ELF-1 (cell line): ENCODE data around the gene ADPRHL1.
A peak's percentile ranks its signal among the peaks of the same experiment; 100 is the strongest.
"Not testable (repeated sequence)": the region's sequence is repeated elsewhere in the genome, so short reads cannot be mapped to it uniquely, and the experiment has no call there.

Source experiments
- DNase-seq: peaks from one replicate; pipeline ENCODE4 v3.0.0-alpha.2; 2016; ENCODE audit warnings: low read depth, low spot score

Gene ADPRHL1

DNA sequence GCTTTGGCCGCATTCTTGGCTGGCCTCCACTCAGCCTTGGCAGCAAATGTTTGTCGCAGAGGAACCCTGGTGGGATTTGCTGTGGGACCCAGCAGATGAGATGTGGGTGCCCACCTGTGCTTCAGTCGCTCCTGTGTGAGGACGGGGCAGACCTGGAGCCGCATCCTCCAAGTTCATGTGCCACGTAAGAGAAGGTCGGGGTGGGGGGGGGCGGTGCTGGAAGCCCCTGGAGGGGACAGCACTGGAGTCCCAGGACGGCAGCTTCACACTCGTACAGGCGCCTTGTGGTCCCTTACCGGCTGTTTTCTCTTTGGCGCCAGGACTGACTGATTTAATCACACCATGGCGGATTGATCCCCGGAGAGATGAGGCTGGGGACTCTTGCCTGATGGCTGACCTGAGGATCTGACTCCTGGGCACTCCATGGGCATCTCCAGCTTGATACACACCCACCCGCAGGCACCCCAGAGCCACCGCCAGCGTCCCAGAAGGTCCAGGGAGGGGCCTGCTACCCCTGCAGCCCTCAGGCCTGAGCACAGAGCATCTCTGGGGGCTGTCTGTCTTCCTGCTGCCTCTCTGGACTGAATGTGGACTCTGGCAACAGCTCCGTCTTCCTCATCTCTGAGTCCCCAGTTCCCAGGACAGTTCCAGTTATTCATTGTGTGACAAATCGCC, 79.3 kb downstream of the ADPRHL1 start:
- no peak for DNase-seq

DNA sequence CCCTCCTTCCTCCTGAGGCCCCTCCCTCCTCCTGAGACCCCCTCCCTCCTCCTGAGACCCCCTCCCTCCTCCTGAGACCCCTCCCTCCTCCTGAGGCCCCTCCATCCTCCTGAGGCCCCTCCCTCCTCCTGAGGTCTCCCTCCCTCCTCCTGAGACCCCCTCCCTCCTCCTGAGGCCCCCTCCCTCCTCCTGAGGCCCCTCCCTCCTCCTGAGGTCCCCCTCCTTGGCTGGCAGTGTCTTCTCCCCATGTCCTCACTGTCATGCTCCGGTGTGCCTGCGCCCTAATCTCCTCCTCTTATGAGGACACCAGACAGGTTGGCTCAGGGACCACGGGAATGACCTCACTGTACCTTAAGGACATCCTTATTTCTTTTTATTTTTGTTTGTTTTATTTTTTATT, 81.6 kb downstream of the ADPRHL1 start:
- not testable (repeated sequence) for DNase-seq

DNA sequence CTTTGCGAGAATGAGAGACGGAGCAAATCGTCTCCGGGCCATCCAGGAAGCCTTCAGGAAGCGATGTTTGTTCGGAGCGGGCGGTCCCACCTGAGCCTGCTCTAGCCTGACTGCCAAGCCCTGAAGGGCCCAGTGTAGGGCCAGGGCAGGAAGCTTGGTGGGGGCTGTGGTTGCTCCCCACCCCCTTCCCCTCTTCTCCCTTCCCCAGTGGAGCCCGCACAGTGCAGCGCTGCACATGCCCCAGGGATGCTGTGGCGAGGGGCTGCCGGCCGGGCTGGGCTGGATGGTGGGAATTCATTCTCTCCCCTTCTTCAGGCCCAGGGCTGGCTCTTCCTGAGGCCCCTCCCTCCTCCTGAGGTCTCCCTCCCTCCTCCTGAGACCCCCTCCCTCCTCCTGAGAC, 82.2 kb downstream of the ADPRHL1 start:
- no peak for DNase-seq

DNA sequence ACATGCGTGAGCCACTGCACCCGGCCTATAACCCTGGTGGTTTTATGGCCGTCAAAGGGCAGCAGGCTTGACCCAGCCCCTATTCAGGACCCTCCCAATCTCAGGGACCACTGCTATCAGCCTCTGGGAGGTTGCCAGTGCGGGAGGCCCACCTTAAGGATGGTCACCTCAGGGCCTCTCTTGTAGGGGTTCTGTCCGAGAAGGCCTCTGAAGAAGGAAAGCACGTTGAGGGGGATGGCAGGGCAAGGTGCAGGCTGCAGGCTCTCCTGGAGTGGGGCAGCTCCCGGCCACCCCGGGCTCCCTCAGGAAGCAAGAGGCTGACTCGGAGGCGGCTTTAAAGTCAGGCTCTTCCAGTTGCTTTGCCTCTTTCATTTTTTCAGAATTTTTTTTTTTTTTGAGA, 83.4 kb downstream of the ADPRHL1 start:
- no peak for DNase-seq

DNA sequence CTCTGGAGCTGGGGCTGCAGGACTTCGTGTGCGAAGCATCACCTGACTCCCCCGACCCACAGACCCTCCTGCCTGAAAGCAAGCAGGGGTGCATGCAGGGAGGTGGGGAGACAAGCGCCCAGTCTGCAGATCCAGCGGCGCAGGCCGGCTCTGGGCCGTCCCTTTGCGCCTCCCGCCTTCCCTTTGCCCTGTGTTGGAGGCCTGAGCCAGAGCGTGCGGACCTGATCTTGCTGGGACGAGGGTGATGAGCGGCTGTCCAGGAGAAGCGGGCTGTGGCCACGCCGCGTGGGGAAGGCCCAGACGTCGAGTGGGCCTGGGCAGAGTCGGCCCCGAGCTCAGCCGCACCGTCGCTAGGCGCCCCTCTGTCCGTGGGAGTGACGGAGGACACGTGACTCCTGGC, 84.1 kb downstream of the ADPRHL1 start:
- no peak for DNase-seq

DNA sequence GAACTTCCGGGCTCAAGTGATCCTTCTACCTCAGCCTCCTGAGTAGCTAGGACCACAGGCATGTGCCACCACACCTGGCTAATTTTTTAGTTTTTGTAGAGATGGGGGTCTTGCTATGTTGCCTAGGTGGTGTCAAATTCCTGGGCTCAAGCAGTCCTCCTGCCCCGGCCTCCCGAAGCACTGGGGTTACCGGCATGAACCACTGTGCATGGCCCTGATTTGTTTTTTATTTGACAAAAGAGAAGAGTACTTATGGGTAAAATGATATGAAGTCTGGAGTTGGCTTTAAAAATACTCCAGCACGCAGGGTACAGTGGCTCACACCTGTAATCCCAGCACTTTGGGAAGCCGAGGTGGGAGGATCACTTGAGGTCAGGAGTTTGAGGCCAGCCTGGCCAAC, 84.9 kb downstream of the ADPRHL1 start:
- not testable (repeated sequence) for DNase-seq

DNA sequence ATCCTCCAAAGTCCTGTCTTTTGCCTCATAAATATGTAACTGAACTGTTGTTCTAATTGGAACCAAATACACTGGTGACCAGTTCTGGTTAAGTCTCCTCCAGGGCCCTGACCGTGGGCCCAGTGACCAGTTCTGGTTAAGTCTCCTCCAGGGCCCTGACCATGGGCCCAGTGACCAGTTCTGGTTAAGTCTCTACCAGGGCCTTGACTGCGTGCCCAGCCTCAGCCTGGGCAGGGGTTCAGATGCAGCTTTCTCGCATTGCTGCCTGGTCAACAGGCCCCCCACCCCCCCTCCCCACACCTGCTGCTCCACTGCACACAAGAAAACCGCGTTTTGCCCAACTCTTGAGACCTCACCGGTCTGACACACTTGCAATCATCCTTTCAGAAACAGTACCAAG, 85.5 kb downstream of the ADPRHL1 start:
- no peak for DNase-seq

DNA sequence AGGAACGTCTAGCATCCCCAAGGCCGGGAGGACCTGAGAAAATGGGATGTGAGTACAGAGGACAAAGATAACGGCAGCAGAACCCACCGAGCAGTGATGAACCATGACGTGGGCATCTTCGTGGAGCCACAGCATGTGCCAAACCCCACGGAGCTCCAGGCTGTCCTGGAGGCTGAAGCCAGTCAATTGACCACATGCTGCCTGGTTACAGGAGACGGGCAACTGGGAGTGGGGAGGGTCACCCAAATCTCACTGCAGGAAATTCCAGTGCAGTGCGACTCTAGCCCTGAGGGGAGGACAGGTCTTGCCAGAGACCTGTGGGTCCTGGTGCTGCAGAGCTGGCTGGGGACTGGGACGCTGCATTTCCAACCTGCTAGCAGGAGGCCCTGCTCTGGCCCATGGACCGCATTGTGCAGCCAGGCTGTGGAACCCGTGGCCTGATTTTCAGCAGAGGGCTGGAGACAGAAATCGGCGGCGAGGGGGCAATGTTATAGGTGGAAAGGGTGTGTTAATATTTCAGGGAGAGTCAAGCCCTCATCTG, 86.2 kb downstream of the ADPRHL1 start:
- DNase-seq: peak; percentile 38

DNA sequence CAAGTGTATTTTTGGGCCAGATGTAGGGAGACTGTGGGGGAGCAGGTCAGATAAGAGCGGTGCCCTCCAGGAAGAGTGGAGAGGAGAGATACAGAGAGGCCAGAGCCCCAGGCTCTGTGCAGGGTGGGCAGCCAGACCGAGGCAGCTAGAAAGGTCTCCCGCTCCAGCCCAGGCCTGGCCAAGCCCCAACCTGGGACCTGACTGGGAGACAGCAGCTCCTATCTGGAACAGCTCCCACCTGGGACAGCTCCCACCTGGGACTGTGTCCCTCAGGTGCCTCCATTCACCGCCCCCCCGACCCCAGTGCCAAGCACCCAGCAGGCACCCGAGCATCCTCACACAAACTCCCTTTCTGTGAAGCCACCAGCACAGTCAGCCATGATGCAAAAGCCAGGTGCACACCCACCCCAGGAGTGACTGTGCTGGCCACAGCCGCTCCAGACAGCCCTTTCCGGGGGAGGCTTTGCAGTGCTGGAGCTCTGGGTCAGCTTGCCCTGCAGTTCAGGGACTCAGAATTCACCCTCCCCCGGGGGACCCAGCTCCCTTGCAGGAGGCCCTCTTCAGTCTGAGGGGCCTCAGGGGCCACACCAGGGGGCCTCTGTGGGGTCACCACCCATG, 87.2 kb downstream of the ADPRHL1 start:
- DNase-seq: no peak

DNA sequence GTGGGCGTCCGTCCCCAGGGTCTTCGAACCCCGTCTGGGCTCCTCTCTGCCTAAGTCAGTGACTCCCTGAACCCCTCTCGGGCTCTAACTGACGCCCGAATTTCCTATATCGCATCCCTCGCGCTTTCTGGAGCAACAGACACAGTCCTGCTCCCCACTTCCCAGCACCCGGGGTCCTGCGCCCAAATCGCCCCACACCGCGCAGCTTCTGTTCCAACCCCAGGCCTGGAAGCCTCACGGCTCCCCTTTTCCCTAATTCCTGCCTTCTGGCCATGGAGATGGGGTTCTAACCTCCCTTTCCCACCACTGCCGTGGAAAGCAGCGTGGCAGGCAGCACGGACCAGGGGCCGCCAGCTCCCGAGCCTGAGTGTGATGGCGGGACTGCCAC, 87.7 kb downstream of the ADPRHL1 start:
- DNase-seq: no peak

DNA sequence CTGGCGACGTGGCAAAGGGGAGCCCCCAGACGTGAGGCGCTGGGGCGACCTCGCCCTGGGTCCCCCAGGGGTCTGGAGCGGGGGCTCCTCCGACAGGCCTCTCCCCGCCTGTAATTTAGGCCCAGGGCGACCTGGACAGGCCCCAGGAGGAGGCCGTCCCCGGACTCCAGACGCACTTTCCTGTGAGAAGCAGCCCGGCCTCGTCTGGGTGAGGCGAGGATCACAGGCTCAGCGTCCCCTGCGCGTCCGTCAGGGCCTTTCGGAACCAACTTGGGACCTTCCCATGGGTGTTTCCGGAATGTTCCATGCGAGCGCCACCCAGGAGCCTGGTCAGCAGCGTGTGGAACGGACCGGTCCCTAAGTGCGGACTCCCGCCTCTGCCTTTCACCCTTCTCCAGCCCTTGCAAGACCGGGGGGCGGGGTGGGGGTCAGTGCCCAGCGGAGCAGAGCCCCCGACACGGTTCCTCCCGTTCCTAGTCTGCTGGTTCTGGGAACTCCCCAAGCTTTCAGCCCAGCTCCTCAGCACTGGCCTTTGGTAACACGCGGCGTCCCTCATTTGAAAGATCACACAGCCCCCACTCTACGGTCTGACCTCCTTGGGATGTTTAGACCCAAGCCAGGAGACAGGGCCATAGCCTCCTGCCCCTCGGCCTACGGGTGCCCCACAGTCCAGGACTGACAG, 88.2 kb downstream of the ADPRHL1 start:
- no peak for DNase-seq

DNA sequence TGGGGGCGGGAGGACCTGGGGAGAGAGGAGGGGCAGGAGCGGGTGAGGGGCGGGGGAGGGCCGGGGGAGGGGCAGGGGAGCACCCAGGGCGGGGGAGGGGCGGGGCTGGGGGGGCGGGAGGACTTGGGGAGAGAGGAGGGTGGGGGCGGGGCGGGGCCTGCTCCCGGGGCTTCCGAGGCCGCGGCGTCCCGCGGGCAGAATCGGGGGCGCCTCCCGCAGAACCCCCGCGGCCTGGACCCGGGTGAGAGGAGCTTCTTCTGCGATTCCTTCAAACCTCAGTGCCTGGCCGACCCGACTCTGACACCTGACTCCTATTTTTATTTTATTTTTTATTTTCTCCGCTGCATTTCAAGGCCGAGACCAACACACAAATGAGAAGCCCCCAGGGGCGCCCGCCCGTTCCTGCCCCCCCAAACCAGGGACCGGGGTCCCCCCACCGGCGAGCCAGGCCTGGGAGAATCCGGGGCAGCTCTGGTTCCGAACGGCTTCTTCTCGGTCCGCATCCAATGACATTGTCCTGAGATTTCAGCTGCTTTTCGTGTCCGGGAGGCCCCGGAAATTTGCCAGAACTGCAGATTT, 88.9 kb downstream of the ADPRHL1 start:
- DNase-seq: no peak

DNA sequence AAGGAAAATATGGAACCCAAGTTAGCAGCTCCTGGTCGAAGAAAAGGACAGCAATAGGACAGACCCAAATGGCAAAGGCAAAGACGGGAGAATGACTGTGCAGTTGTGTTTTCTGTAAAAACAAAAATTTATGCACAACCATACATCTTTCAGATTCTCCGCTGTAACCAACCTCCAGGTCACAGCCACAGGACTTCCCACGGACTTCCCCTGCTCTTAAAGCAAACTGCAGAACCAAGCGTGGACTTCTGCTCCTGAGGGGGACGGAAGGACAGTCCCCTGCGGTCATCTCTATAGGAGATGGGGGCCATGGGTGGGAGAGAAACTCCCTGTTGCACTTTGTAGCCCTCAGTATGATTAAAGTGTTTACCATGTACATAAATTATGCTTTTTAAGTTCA, 91.9 kb downstream of the ADPRHL1 start:
- no peak for DNase-seq

DNA sequence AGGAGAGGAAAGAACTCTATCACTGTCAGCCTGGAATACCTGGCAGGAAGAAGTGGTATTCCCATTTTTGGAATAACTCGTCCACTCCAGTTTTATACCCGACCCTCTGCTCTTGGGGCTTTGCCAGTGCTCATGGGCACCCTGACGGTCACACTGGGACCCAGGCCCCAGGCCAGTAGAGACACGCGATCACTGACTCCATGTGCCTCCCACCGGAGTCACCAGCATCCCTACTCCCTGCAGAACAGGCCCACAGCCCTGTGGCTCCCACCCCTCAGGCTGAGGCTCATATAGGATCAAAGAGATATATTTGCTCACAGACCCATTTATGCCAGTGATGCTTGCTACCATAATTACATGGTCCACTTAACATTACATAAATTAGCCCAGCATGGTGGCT, 92.8 kb downstream of the ADPRHL1 start:
- DNase-seq: no peak

DNA sequence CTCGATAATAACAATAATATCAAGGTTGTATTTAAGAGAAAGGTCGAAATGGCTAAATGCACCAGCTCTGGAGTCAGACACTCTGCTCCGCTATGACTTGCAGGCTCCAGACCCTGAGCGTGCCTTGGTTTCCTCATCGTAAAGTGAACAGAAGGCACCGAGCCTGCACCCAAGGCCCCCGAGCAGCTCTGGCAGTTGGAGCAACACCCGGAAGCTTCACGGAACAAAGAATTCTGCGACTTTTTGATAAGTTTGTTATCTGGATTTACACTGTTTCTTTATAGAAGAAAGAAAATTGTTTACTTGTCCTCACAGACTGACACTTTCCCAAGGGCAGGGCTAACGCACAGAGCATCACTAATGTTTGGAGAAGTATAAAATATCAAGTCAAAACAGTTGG, 93.7 kb downstream of the ADPRHL1 start:
- DNase-seq: no peak

DNA sequence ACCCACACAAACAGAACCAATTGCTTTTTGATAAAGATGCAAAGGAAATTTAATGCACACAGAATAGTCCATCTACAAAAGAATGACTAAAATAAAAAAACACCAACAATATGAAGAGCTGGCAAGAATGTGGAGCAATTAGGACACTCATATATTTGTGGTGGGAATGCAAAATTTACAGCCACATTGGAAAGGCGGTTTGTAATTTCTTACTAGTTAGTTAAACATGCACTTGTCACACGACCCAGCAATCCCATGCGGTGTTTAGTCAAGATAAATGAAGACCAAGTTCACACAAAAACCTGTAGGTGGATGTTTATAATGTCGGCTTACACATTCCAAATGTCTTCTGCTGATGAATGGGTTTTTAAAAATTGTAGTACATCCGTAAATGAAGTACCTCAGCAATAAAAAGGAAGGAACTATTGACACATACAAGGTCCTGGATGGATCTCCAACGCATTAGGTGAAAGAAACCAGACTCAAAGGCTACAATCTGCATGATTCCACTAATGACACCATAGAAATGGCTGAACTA, 94.6 kb downstream of the ADPRHL1 start:
- no peak for DNase-seq

DNA sequence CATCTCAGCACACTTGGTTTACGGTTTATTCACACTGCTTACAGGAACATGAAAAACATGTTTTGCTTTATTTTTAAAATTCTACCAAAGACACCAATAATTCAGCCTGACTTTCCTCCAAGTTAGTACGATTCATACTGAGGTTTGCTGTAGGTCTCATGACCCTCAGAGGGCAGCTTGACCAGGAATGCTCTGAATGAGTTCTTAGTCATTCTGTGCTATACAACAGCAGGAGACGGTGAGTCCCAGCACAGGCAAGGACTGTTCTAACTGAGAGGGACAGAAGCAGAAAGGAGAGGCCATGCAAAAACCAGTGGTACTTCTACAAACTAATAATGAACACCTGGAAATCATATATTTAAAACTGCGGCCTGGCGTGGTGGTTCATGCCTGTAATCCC, 95.8 kb downstream of the ADPRHL1 start:
- no peak for DNase-seq

DNA sequence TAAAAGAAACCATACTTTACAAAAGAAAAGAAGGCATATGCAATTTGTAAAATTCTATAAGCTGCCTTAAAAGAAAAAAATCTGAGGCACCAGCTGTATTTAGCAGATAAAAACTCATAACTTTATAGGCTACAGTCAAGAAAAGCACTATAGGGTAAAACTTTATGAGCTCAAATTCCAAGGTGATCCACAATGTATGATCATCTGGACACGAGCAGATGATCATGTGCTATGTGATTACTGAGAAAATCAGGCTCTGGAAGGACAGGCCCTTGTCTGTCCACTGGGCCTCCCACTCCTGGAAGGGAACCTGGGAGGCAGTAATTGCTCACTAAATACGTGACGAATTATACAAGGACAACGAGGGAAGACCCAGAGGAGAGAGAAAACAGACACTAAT, 96.7 kb downstream of the ADPRHL1 start:
- DNase-seq: no peak

DNA sequence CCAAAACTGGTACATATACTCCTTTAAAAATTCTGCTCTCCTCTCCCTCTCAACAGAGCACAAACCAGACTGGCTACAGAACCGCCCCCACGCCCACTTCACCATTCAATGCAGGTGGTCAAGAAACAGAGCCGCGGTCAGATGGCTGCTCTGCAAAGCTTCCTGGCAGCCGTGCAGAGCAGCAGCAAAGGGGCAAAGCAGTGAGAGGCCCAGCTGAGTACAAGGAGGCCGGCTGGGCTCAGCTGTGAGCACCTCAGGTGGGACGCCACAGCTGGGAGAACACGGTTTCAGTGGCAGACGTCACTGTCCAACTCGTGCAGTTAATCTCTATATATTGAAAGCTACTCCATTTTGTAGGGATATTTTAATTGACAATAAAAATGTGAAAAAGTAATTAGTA, 97.7 kb downstream of the ADPRHL1 start:
- DNase-seq: no peak

DNA sequence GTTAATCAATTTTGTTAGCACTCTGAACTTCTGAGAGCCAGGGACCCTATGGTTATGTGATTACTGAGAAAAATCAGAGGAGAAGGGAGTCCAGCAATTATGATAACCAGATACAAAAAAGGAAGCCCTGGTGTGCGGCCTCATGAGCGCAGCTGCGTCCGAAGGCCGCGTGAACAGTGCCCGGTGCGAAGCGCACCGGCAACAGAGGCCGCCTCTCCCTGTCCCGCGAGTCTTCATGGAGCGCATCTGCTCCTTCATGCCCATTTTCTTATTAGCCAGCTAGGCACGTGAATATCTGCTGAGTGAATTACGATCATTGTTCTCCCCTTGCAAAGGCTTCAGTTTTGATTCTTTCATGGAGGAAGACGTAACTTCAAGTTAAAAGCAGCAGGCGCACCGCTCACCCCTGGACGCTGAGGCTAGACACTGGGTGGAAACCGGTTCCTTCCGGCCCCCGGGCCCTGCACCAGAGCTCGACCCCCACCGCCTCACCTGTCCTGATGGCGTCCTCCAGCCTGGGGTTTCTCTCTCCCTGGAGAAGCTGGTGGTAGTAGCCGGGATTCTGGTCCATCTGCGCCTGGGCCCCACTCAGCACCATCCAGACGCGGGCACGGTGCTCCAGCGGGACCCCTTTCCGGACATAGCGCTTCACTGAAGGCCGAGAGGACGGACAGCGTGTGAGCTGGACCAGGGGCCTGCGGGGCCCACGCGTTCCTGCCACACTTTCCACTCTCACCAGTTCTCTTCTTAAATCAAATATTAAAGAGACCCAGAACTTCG, 98.3 kb downstream of the ADPRHL1 start:
- DNase-seq: no peak

DNA sequence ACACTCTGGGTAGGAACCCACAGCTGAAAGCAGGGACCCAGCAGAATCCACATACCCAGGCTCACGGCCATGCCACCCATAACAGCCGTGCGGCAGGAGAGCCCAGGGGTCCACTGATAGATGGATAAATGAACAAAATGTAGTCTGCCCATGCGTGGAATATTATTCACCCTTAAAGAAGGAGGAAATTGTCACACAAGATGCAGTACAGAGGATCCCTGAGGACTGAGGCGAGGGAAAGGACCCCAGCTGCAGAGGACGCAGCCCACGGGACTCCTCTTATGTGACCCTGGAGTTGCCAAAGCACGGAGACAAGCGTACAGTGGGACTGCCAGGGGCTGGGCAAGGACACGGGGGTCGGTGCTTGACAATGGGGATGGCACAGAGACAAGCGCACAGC, 100.0 kb downstream of the ADPRHL1 start:
- no peak for DNase-seq
